DOHH2 (cell line): ENCODE results near the gene GALNT14.

Experiments
- EZH2phosphoT487 ChIP-seq: fragments of 200-600 bp; sonication (generic); IDR thresholded peaks from 2 replicates; pipeline ENCODE4 v1.6.1; 2017; ENCODE audit warnings: borderline replicate concordance, mild to moderate bottlenecking, antibody characterized with exemption, low read length, moderate library complexity, mixed read lengths
- TF ChIP-seq, protein P1 (sequence below): fragments of 200-600 bp; sonication (generic); IDR thresholded peaks from one replicate; pipeline ENCODE4 v1.5.1; 2014; ENCODE audit warnings: antibody characterized with exemption, mild to moderate bottlenecking, low read depth, low read length; ENCODE audit not compliant: poor library complexity, severe bottlenecking

DNA sequence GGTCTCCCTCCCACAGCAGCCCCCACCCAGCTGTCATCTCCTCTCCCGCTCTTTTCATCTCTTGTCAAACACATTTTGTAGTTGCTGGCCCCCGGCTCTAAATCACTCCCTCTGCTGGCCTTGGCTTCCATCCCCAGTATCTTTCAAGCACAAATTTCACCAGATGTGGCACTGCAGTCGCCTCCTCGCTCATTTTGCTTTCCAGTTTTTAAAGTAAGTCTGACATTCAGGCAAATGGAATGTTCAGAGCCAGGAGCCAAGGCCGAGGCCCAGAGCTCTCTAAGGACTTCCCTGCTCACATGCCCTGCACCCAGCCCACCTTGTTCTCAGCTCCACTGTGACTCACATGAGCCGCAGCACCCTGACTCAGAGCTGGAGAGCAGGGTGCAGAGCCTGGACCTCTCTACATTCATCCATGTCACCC lies 158.4 kb downstream of the GALNT14 start:
- TF ChIP-seq, protein P1, sequence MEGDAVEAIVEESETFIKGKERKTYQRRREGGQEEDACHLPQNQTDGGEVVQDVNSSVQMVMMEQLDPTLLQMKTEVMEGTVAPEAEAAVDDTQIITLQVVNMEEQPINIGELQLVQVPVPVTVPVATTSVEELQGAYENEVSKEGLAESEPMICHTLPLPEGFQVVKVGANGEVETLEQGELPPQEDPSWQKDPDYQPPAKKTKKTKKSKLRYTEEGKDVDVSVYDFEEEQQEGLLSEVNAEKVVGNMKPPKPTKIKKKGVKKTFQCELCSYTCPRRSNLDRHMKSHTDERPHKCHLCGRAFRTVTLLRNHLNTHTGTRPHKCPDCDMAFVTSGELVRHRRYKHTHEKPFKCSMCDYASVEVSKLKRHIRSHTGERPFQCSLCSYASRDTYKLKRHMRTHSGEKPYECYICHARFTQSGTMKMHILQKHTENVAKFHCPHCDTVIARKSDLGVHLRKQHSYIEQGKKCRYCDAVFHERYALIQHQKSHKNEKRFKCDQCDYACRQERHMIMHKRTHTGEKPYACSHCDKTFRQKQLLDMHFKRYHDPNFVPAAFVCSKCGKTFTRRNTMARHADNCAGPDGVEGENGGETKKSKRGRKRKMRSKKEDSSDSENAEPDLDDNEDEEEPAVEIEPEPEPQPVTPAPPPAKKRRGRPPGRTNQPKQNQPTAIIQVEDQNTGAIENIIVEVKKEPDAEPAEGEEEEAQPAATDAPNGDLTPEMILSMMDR: no peak
- TF ChIP-seq EZH2phosphoT487: no peak
